H1 (cell line): ENCODE measurements around the gene ANKRD53. TPM values are rescaled to one million over a fixed set of nuclear protein-coding genes. Genes with fewer than 3 reads are reported as not detected.

Experiments
- CTCF ChIA-PET: fragments of 300-600 bp; sonication (Branson Sonifier 250); formaldehyde crosslinking; loops from one replicate; lab custom pipeline; 2021; ENCODE audit not compliant: partially characterized antibody; lab: Charles Lee
- POLR2A ChIA-PET: fragments of 300-600 bp; sonication (Branson Sonifier 250); formaldehyde crosslinking; loops from one replicate; lab custom pipeline; 2021; ENCODE audit warnings: inconsistent platforms; ENCODE audit not compliant: partially characterized antibody; lab: Charles Lee
- DNase-seq, 2 experiments: peaks; one replicate each; pipeline versions ENCODE4 v3.0.0 to v3.0.0-alpha.2; 2010 to 2022; ENCODE audit warnings: low spot score in 2 of 2, low read depth in 1 of 2, mixed read lengths in 1 of 2
- FAIRE-seq: peaks from 2 replicates; lab custom pipeline; 2011; peaks lifted over from hg19 to GRCh38; lab: Jason Lieb, UNC
- H2AFZ ChIP-seq: 2 replicates; pipeline ENCODE4 v1.8.1; 2012; ENCODE audit warnings: low read length, inconsistent platforms
- H2AK5ac ChIP-seq: 2 replicates; pipeline ENCODE4 v1.6.1; 2013; ENCODE audit warnings: low read depth, low read length
- H2BK120ac ChIP-seq: replicated peaks from 2 replicates; pipeline ENCODE3; 2013; ENCODE audit warnings: low read depth, low read length, inconsistent platforms
- H2BK12ac ChIP-seq: 2 replicates; pipeline ENCODE4 v1.6.1; 2013; ENCODE audit warnings: low read depth, low read length
- H2BK15ac ChIP-seq: 2 replicates; pipeline ENCODE4 v1.6.1; 2013; ENCODE audit warnings: low read length
- H2BK20ac ChIP-seq: 2 replicates; pipeline ENCODE4 v1.6.1; 2013; ENCODE audit warnings: low read length
- H2BK5ac ChIP-seq: 2 replicates; pipeline ENCODE4 v1.6.1; 2013; ENCODE audit warnings: low read depth, low read length
- H3K14ac ChIP-seq: 2 replicates; pipeline ENCODE4 v1.6.1; 2013; ENCODE audit warnings: inconsistent platforms; ENCODE audit not compliant: insufficient read length
- H3K18ac ChIP-seq: 2 replicates; pipeline ENCODE4 v1.6.1; 2013; ENCODE audit warnings: low read length; ENCODE audit errors: extremely low read depth
- H3K23ac ChIP-seq: 2 replicates; pipeline ENCODE4 v1.6.1; 2013; ENCODE audit warnings: inconsistent platforms; ENCODE audit not compliant: insufficient read length
- H3K23me2 ChIP-seq: 2 replicates; pipeline ENCODE4 v1.6.1; 2013; ENCODE audit warnings: low read depth, low read length
- H3K27ac ChIP-seq: 2 replicates; pipeline ENCODE4 v1.6.1; 2011; ENCODE audit warnings: low read depth, low read length, inconsistent platforms
- H3K27me3 ChIP-seq, 4 experiments: replicated peaks in 1 of 4; 1 replicate in 1 of 4; 2 replicates in 3 of 4; pipeline versions ENCODE4 v1.6.1 to v1.8.1; 2011 to 2013; ENCODE audit warnings: low read length in 3 of 4, mild to moderate bottlenecking in 3 of 4, inconsistent platforms in 2 of 4, mixed read lengths in 2 of 4, moderate library complexity in 1 of 4; ENCODE audit not compliant: control insufficient read depth in 3 of 4, insufficient read depth in 3 of 4; ENCODE audit errors: extremely low read depth in 1 of 4
- H3K36me3 ChIP-seq, 4 experiments: 2 replicates each; pipeline versions ENCODE4 v1.6.1 to v1.8.1; 2011 to 2013; ENCODE audit warnings: mild to moderate bottlenecking in 4 of 4, low read length in 3 of 4, moderate library complexity in 2 of 4, control low read depth in 1 of 4, inconsistent platforms in 1 of 4; ENCODE audit not compliant: insufficient read depth in 4 of 4, control insufficient read depth in 2 of 4
- H3K4ac ChIP-seq: replicated peaks from 2 replicates; pipeline ENCODE3; 2013; ENCODE audit warnings: low read length, low read depth, mixed read lengths, inconsistent platforms; ENCODE audit not compliant: insufficient read length
- H3K4me1 ChIP-seq, 4 experiments: replicated peaks in 1 of 4; 1 replicate in 1 of 4; 2 replicates in 3 of 4; pipeline versions ENCODE4 v1.6.1 to v1.8.1; 2011 to 2013; ENCODE audit warnings: low read length in 3 of 4, inconsistent platforms in 2 of 4, mixed read lengths in 1 of 4; ENCODE audit not compliant: insufficient read depth in 4 of 4, control insufficient read depth in 3 of 4
- H3K4me2 ChIP-seq, 2 experiments: 2 replicates each; pipeline versions ENCODE4 v1.6.1 to v1.8.1; 2011 to 2013; ENCODE audit warnings: low read depth in 2 of 2, low read length in 2 of 2, control low read depth in 1 of 2, inconsistent platforms in 1 of 2, mild to moderate bottlenecking in 1 of 2; ENCODE audit not compliant: insufficient read depth in 1 of 2
- H3K4me3 ChIP-seq, 4 experiments: fragments of 200-600, 300-600 bp in 1 of 4; sonication (generic), shearing (Covaris generic), sonication (Bioruptor Twin) in 1 of 4; 2 replicates each; pipeline versions ENCODE4 v1.5.1 to v1.8.1; 2011 to 2016; ENCODE audit warnings: low read length in 4 of 4, low read depth in 3 of 4, control low read depth in 2 of 4, inconsistent platforms in 2 of 4, mild to moderate bottlenecking in 2 of 4, mixed read lengths in 1 of 4, moderate library complexity in 1 of 4; ENCODE audit not compliant: insufficient read depth in 2 of 4; ENCODE audit errors: extremely low read depth in 1 of 4
- H3K56ac ChIP-seq: replicated peaks from 2 replicates; pipeline ENCODE3; 2013; ENCODE audit warnings: low read depth, mild to moderate bottlenecking, mixed read lengths, low read length, inconsistent platforms; ENCODE audit not compliant: insufficient read length
- H3K79me1 ChIP-seq: 2 replicates; pipeline ENCODE4 v1.6.1; 2013; ENCODE audit warnings: low read depth, low read length, control low read depth
- H3K79me2 ChIP-seq, 2 experiments: 2 replicates each; pipeline versions ENCODE4 v1.6.1 to v1.8.1; 2012 to 2013; ENCODE audit warnings: low read length in 2 of 2, mild to moderate bottlenecking in 2 of 2, inconsistent platforms in 1 of 2; ENCODE audit not compliant: insufficient read depth in 2 of 2, control insufficient read depth in 1 of 2
- H3K9ac ChIP-seq, 4 experiments: replicated peaks in 1 of 4; 1 replicate in 1 of 4; 2 replicates in 3 of 4; pipeline versions ENCODE4 v1.6.1 to v1.8.1; 2011 to 2013; ENCODE audit warnings: low read depth in 3 of 4, low read length in 3 of 4, control low read depth in 2 of 4, mild to moderate bottlenecking in 2 of 4, moderate library complexity in 2 of 4, inconsistent platforms in 1 of 4; ENCODE audit errors: extremely low read depth in 1 of 4
- H3K9me3 ChIP-seq, 2 experiments: 2 replicates each; pipeline versions ENCODE4 v1.6.1 to v1.8.1; 2012 to 2013; ENCODE audit warnings: mild to moderate bottlenecking in 2 of 2, moderate library complexity in 2 of 2, control low read depth in 1 of 2, inconsistent platforms in 1 of 2, low read depth in 1 of 2, low read length in 1 of 2, mixed read lengths in 1 of 2; ENCODE audit not compliant: insufficient read depth in 2 of 2
- H4K20me1 ChIP-seq, 2 experiments: replicated peaks in 1 of 2; 2 replicates each; pipeline versions ENCODE3 to v1.8.1; 2011 to 2013; ENCODE audit warnings: inconsistent platforms in 2 of 2, low read length in 2 of 2, mild to moderate bottlenecking in 1 of 2; ENCODE audit not compliant: insufficient read depth in 2 of 2, control insufficient read depth in 1 of 2
- H4K5ac ChIP-seq: 2 replicates; pipeline ENCODE4 v1.6.1; 2013; ENCODE audit warnings: low read length, low read depth, mixed read lengths, inconsistent platforms; ENCODE audit not compliant: insufficient read length
- H4K8ac ChIP-seq: 2 replicates; pipeline ENCODE4 v1.8.0; 2013; ENCODE audit warnings: mild to moderate bottlenecking, moderate library complexity, low read length, inconsistent platforms; ENCODE audit not compliant: insufficient read depth; ENCODE audit errors: extremely low read depth
- H4K91ac ChIP-seq: replicated peaks from 2 replicates; pipeline ENCODE3; 2013; ENCODE audit warnings: low read length, mixed read lengths, inconsistent platforms; ENCODE audit not compliant: insufficient read length
- HDAC6 ChIP-seq: IDR thresholded peaks from one replicate; pipeline ENCODE4 v1.7.1; 2012; ENCODE audit warnings: low read depth, mild to moderate bottlenecking, inconsistent platforms, low read length, moderate library complexity
- SUZ12 ChIP-seq: fragments of 200-600 bp; sonication (generic); IDR thresholded peaks from 2 replicates; pipeline ENCODE4 v1.6.1; 2012; ENCODE audit warnings: mild to moderate bottlenecking, inconsistent platforms, low read length, moderate library complexity, mixed read lengths
- WGBS, 2 experiments: shearing (Covaris generic) in 1 of 2; methylation state at CpG; one replicate each; pipeline versions ENCODE4 v1.1.6 to v1.1.7; 2013 to 2015; ENCODE audit warnings: low lambda C conversion rate in 2 of 2, mixed read lengths in 2 of 2, inconsistent platforms in 1 of 2, low coverage in 1 of 2, missing lambda C conversion rate in 1 of 2; ENCODE audit not compliant: insufficient replicate concordance in 2 of 2, insufficient coverage in 1 of 2, insufficient read length in 1 of 2; ENCODE audit errors: extremely low coverage in 1 of 2, missing lambda C conversion rate in 1 of 2; 5-methylcytosine and 5-hydroxymethylcytosine counted together
- polyA plus RNA-seq, 7 experiments: library from polyadenylated mRNA; depleted of rRNA in 3 of 7; stranded (reverse) in 5 of 7; unstranded in 2 of 7; fragments of >200 nt in 5 of 7; fragments of 200-250 nt in 2 of 7; gene quantifications; 1 replicate in 5 of 7; 2 replicates in 1 of 7; 4 replicates in 1 of 7; pipeline versions ENCODE4 v1.2.1 to v1.2.3, GENCODE V29; 2011 to 2013; ENCODE audit warnings: missing spikeins in 2 of 7, mixed read lengths in 2 of 7
- total RNA-seq: library from RNA; stranded (reverse); fragmentation: NEBNext Ultra II Directional; extraction: Animal tissue kit (Norgen Biotek cat#: 25700); gene quantifications from 2 replicates; pipeline ENCODE4 v1.2.1, GENCODE V29; 2021

The ANKRD53 gene
- total and polyA plus RNA-seq, 2 of the 8 experiments (the other 6 are each of a cell fraction or from before 2014, with no cell fraction given) = 0.39 to 0.70 TPM

DNA sequence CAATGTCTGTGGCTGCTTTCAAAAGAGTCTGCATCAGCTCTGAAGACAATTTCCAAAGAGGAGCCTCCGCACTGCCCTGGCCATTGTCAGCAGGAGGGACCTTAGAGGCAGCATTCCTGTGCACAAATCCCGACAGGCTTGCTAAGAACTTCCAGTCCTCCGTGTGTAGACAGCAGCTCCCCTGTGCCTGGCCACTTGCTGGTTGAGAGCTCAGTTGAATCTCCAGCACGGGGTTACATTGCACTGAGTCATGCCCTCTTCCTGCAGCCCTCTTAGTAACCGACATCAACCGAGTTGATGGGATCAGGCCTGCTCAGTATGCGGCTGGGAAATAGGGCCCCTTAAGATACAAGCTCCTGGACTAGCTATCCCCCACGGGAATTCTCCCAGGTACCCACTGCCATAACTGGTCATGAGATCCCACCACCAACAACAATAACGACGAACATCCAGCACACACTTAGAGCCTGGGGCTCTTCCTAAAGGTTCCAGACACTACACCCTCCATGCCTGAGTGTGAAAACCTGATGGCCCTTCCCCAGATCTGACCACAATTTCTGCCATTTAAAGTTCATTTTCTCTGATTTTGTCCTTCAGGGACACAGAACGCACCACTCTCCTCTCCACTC, 30.8 kb upstream of the ANKRD53 start:
- H3K4me3 ChIP-seq = peak overlapping the region in 1 of 4 experiments; percentile 46; a peak in 1 of 8 replicates
- peaks cover 0 to 2% of the 10 kb centered on the region in 2 experiments for H4K20me1 ChIP-seq
- H2AFZ ChIP-seq = no peak overlapping the region
- no peaks in the 10 kb centered on the region for H3K9me3 ChIP-seq
- no peaks in the 10 kb centered on the region for H3K79me2 ChIP-seq
- no peak overlapping the region for H3K27ac ChIP-seq
- no peak overlapping the region for H2AK5ac ChIP-seq
- H3K4me1 ChIP-seq = peaks cover 2 to 14% (median 10%) of the 10 kb centered on the region in 4 experiments
- no peak overlapping the region for H2BK120ac ChIP-seq
- DNase-seq = no peak
- H3K56ac ChIP-seq = no peak overlapping the region
- no peaks in the 10 kb centered on the region; the same call in 1 of the 2 replicates for H3K23me2 ChIP-seq
- H3K27me3 ChIP-seq = peaks cover 11 to 29% (median 26%) of the 10 kb centered on the region in 4 experiments
- no peak for FAIRE-seq
- no peak overlapping the region for H3K4ac ChIP-seq
- no peak overlapping the region for H2BK15ac ChIP-seq
- H4K5ac ChIP-seq = no peak overlapping the region
- 50% methylated on average over 11 of the region's 11 CpGs; no CpG with 5 or more reads in 1 of the 2 experiments for whole genome bisulfite sequencing, 2 experiments
- no peak overlapping the region for H2BK20ac ChIP-seq
- CTCF ChIA-PET = interaction anchor here (0.6 to 22.0 kb wide), 46 partner anchors 11 to 1051 kb away, joined by 3 to 513 read pairs (median 5); partner anchors contain the start of genes ANKRD53, ATP6V1B1 and FIGLA
- no peak overlapping the region for H3K9ac ChIP-seq
- H4K8ac ChIP-seq = no peak overlapping the region
- no peak overlapping the region; the same call in 1 of the 2 replicates for H2BK12ac ChIP-seq
- H4K91ac ChIP-seq = no peak overlapping the region
- H3K18ac ChIP-seq = no peak overlapping the region
- peak overlapping the region in 1 of 2 experiments; percentile 26; a peak in 1 of 4 replicates for H3K4me2 ChIP-seq
- H2BK5ac ChIP-seq = no peak overlapping the region
- no peak overlapping the region for H3K14ac ChIP-seq
- H3K36me3 ChIP-seq = no peaks in the 10 kb centered on the region
- H3K79me1 ChIP-seq = no peaks in the 10 kb centered on the region
- TF ChIP-seq SUZ12 (peak; percentile 45; the same call in 1 of the 2 replicates), HDAC6 (no peak)
- POLR2A ChIA-PET = interaction anchor here (0.9 kb wide), 1 partner anchor 77 kb away, joined by 3 read pairs; no protein-coding TSS in a partner anchor
- H3K23ac ChIP-seq = no peak overlapping the region
